ENCODE measurements around the gene BNIP5. TPM values are rescaled to one million over a fixed set of nuclear protein-coding genes. Genes with fewer than 3 reads are reported as not detected.

The BNIP5 gene
- total RNA-seq, 1 donor from 2014 or later = not detected

GRCh38 chr6:36372088-36372487, 35.4 kb upstream of the BNIP5 start:
- H3K27ac ChIP-seq = no peak overlapping the region
- peaks cover 1 to 6% of the 10 kb centered on the region in 2 donors for H3K4me1 ChIP-seq
- DNase-seq (ENCODE audit: low spot score in 2 of 2) = no peak
- intact Hi-C loops (cut with DNase I) = no loop called here
- peaks cover 3 to 5% of the 10 kb centered on the region in 2 donors for H3K36me3 ChIP-seq
- no peak overlapping the region for H3K4me3 ChIP-seq
- H3K9me3 ChIP-seq = no peaks in the 10 kb centered on the region
- TF ChIP-seq CTCF (IDR thresholded peaks at IDR 0.05) = no peak
- no peaks in the 10 kb centered on the region for H3K27me3 ChIP-seq

- H3K27ac ChIP-seq = no peak overlapping the region
These were observed 34.5 kb upstream of the BNIP5 start for GRCh38 chr6:36371211-36371610.

GRCh38 chr6:36370638-36371037, 34.0 kb upstream of the BNIP5 start:
- no peaks in the 10 kb centered on the region for H3K9me3 ChIP-seq
- DNase-seq (ENCODE audit: low spot score in 2 of 2) = no peak
- TF ChIP-seq CTCF (IDR thresholded peaks at IDR 0.05) = no peak
- H3K27me3 ChIP-seq = no peaks in the 10 kb centered on the region
- no peaks in the 10 kb centered on the region for H3K4me1 ChIP-seq
- H3K4me3 ChIP-seq = no peak overlapping the region
- H3K36me3 ChIP-seq = peaks cover 3 to 5% of the 10 kb centered on the region in 2 donors
- H3K27ac ChIP-seq = no peak overlapping the region
- intact Hi-C loops (cut with DNase I) = no loop called here

More at GRCh38 chr6:36371211-36371610, 34.5 kb upstream of the BNIP5 start:
- intact Hi-C loops (cut with DNase I) = no loop called here
- H3K4me3 ChIP-seq = no peak overlapping the region
- peaks cover 3 to 5% of the 10 kb centered on the region in 2 donors for H3K36me3 ChIP-seq
- TF ChIP-seq CTCF (IDR thresholded peaks at IDR 0.05) = no peak
- no peak for DNase-seq (ENCODE audit: low spot score in 2 of 2)
- no peaks in the 10 kb centered on the region for H3K9me3 ChIP-seq
- no peaks in the 10 kb centered on the region for H3K4me1 ChIP-seq
- no peaks in the 10 kb centered on the region for H3K27me3 ChIP-seq

- intact Hi-C loops (cut with DNase I) = no loop called here
These were observed 32.5 kb upstream of the BNIP5 start for GRCh38 chr6:36368921-36369865.

GRCh38 chr6:36368421-36368820, 31.7 kb upstream of the BNIP5 start:
- intact Hi-C loops (cut with DNase I) = no loop called here

More at GRCh38 chr6:36368921-36369865, 32.5 kb upstream of the BNIP5 start:
- Histone ChIP-seq H3K27me3 (no peaks in the 10 kb centered on the region), H3K27ac (no peak overlapping the region), H3K4me3 (no peak overlapping the region), H3K36me3 (peaks cover 3 to 5% of the 10 kb centered on the region in 2 donors), H3K4me1 (no peaks in the 10 kb centered on the region), H3K9me3 (no peaks in the 10 kb centered on the region)
- no peak for DNase-seq (ENCODE audit: low spot score in 2 of 2)
- no peak for TF ChIP-seq CTCF (IDR thresholded peaks at IDR 0.05)

More at GRCh38 chr6:36368421-36368820, 31.7 kb upstream of the BNIP5 start:
- H3K9me3 ChIP-seq = no peaks in the 10 kb centered on the region
- DNase-seq (ENCODE audit: low spot score in 2 of 2) = no peak
- no peak overlapping the region for H3K27ac ChIP-seq
- H3K27me3 ChIP-seq = no peaks in the 10 kb centered on the region
- no peak for TF ChIP-seq CTCF (IDR thresholded peaks at IDR 0.05)
- H3K4me1 ChIP-seq = no peaks in the 10 kb centered on the region
- no peak overlapping the region for H3K4me3 ChIP-seq
- peaks cover 3 to 5% of the 10 kb centered on the region in 2 donors for H3K36me3 ChIP-seq
